ENCODE measurements around the gene ISM1.

ISM1 gene

GRCh38 chr20:13348311-13349234 lies 127.5 kb downstream of the ISM1 start:
- DNase-seq (ENCODE audit: low spot score): no peak

- DNase-seq (ENCODE audit: low spot score): no peak
Measured at GRCh38 chr20:13349235-13349604, 128.1 kb downstream of the ISM1 start.
